VCaP (cell line): ENCODE measurements around the gene DPH3.

Source experiments
- H3K27ac ChIP-seq: fragments of 450-650 bp; 2 replicates; pipeline ENCODE4 v1.5.1; 2017
- CTCF ChIP-seq: fragments of 450-650 bp; conservative IDR thresholded peaks from 2 replicates; pipeline ENCODE4 v1.5.1; 2017; ENCODE audit warnings: mild to moderate bottlenecking, moderate library complexity

The DPH3 gene

DNA sequence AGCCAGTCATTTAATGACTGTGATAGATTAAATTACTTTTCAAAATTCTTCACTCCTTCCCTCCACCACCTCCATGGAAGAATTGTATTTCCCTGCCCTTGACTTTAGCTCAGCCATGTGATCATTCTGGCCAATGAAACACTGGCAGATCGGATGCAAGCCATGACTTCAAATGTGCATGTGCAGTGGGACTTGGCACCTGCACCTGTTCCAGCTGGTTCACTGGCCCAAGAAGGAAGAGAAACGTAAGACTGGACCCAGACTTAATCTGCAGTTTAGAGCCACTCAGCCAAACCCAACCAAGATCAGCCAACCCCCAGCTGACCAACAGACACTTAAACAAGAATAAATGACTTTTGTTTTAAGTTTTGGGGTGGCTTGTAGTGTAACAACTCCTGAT, 11.8 kb downstream of the DPH3 start:
- TF ChIP-seq CTCF: no peak
- H3K27ac ChIP-seq: no peak overlapping the region

- H3K27ac ChIP-seq: no peak overlapping the region
- TF ChIP-seq CTCF: no peak
Measured at GRCh38 chr3:16252243-16252978, 12.3 kb downstream of the DPH3 start.

DNA sequence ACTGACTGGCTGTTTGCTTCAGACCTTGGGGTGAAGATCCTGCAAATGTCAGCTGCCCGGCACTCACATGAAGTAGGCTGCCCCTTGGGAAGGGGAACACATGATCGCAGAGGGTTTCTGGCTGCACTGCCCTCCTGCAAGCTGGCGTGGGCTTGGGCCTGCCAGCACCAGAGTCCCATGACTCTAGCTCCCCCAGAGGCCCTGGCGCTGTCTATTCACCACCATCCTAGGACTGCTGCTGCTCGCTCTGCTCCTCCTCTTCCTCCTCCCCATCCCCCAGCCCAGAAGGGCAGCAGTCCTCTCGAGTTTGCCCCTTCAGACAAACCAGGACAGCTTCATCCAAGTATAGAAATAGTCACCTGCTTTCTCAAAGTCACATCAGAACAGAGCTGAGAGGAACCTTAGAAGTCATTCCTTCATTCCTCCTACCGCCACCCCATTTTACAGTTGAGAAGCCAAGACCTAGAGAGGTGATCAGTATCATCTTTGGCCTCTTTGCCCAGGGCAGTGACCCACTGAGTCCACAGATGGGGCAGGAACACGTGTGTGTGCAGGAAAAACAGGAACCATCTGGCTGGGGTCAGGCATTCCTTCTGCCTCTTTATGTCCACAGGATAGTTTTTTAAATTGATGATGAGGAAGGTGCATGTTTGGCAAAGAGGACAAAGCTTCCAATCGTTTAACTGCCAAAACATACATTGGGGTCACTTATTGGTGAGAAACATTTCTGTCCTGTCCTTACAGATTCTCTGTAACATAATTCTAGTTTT, 13.2 kb downstream of the DPH3 start:
- TF ChIP-seq CTCF: no peak
- H3K27ac ChIP-seq: no peak overlapping the region

DNA sequence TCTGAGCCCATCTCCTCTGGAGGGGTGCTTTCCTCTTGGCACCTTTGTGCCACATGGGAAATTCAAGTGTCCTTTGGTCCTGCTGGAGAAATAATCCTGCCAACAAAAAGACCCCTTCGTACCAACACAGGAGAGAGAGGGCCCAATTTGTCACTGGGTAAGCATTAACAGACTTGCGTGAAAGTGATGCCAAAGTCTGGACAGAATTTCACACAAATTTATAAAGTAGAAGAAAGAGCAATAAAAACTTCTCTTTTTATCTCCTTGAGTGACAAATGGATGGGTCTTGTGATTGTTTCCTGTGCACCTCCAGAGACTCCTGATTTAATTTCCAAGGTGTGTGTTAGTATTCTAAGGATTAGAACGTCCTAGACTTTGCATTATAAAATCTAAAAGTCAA, 14.9 kb downstream of the DPH3 start:
- TF ChIP-seq CTCF: no peak
- H3K27ac ChIP-seq: no peak overlapping the region

- peak; percentile 43; the same call in 1 of the 2 replicates for TF ChIP-seq CTCF
- no peak overlapping the region for H3K27ac ChIP-seq
Measured at GRCh38 chr3:16249336-16249735, 15.4 kb downstream of the DPH3 start.

DNA sequence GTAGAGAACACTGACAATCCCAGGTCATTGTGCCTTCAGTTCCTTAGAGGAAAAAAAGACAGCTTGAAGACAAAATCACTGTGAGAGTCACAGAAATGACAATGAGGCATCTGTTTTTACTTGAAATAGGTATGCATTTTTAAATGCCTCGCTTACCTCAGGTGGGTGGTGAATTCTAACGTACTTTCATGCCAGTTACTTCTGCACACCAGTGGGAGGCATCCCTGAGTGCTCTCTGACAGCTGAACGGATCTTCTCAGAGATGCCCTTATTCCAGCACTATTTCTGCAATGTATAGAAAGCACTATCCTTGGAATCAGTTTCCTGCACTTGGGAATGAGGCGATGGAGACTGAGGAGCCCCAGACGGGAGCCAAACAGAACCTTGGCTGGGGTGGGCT, 16.2 kb downstream of the DPH3 start:
- H3K27ac ChIP-seq: no peak overlapping the region
- TF ChIP-seq CTCF: no peak

GRCh38 chr3:16247282-16248061, 17.3 kb downstream of the DPH3 start:
- no peak overlapping the region; the same call in 1 of the 2 replicates for H3K27ac ChIP-seq
- peak; percentile 98 for TF ChIP-seq CTCF
